Activated naive CD8-positive, alpha-beta T cell treated with anti-CD3 and anti-CD28 coated beads, Interleukin-2, amount 10 ng/mL, durations not matched to agents 7 days and 5 days (primary cell): ENCODE results near the gene SREK1. TPM values are rescaled to one million over a fixed set of nuclear protein-coding genes. Genes with fewer than 3 reads are reported as not detected.
A peak's percentile ranks its signal among the peaks of the same experiment; 100 is the strongest.

Experiments used
- ATAC-seq: fragments of 150-1000 bp; cut with Tn5 transposase; one replicate; pipeline ENCODE4 v1.10.0; 2021; ENCODE audit warnings: low read depth, moderate library complexity
- POLR2A ChIA-PET: fragments of 350-600 bp; sonication (Branson Sonifier 250); formaldehyde crosslinking; loops from one replicate; lab custom pipeline; 2021; ENCODE audit warnings: antibody characterized with exemption; lab: Charles Lee
- DNase-seq: peaks from one replicate; pipeline ENCODE4 v3.0.0; 2021
- H3K27ac Mint-ChIP-seq: one replicate; pipeline ENCODE4 v1.8.0; 2022; ENCODE audit warnings: mild to moderate bottlenecking, mixed read lengths
- H3K27me3 Mint-ChIP-seq: one replicate; pipeline ENCODE4 v1.8.0; 2022; ENCODE audit warnings: mild to moderate bottlenecking, moderate library complexity, mixed read lengths
- H3K36me3 Mint-ChIP-seq: one replicate; pipeline ENCODE4 v1.8.0; 2021; ENCODE audit warnings: mild to moderate bottlenecking, mixed read lengths
- H3K4me1 Mint-ChIP-seq: one replicate; pipeline ENCODE4 v1.8.0; 2021; ENCODE audit warnings: mixed read lengths
- H3K4me3 Mint-ChIP-seq: one replicate; pipeline ENCODE4 v1.8.0; 2022; ENCODE audit warnings: mild to moderate bottlenecking, moderate library complexity, mixed read lengths
- H3K9me3 Mint-ChIP-seq: one replicate; pipeline ENCODE4 v1.8.0; 2021; ENCODE audit warnings: mixed read lengths
- total RNA-seq, 2 experiments: library from RNA; stranded (reverse); gene quantifications; one replicate each; pipeline ENCODE4 v1.2.3, GENCODE V29; 2021

The SREK1 gene
- total RNA-seq, 2 experiments from 2014 or later, result 66.6 to 68.9 TPM

DNA sequence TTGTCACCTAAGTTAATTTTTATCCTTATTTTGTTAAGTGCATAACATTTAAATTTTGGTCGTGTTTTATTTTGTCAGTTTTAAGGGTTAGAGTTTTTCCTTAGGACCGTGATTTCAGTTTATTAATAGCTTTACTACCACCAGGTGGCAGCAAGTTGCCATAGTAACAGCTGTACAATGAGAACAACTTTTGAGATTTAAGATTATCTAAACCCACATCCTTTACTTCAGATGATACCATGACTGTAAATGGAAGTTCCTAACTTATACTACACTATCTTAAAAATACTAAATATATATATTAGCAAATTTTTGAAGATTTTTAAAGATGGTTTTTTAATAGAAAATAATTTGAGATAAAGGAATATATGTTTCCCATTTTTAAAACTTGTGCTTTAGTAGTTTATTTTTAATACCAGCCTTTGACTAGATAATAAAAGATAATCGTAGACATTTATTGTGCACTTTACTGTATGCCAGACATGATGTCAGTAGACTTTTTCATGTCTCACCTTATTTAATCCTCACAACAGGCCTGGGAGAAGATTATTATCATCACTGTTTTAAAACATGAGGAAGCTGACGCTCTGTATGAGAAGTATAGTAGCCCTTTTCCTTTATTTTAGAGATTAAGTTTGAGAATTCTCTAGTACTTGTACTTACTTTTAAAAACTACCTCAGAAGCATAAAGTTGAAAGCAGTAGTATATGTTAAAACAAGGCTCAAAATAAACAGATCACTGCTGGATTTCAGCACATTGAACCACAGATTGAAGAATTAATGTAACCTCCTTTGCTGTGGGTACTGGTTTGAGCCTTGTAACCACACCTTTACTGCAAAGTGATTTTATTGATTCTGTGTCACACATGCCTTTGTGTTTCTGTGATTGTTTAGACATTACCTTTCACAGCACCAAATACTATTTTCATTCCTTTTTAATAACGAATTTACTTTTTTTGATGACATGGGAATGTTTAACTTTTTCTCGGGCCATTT, 27.5 kb downstream of the SREK1 start:
- H3K4me1 Mint-ChIP-seq, result peaks cover 22% of the 10 kb centered on the region
- H3K36me3 Mint-ChIP-seq, result peaks cover 27% of the 10 kb centered on the region
- no peak overlapping the region for H3K4me3 Mint-ChIP-seq
- ATAC-seq (peak; percentile 75), DNase-seq (no peak)
- POLR2A ChIA-PET, result interaction anchor here (1.3 kb wide), 1 partner anchor 246 kb away, joined by 3 read pairs; the partner anchor contains the start of gene ERBIN
- H3K27ac Mint-ChIP-seq, result no peak overlapping the region
- H3K27me3 Mint-ChIP-seq, result no peaks in the 10 kb centered on the region
- no peaks in the 10 kb centered on the region for H3K9me3 Mint-ChIP-seq

DNA sequence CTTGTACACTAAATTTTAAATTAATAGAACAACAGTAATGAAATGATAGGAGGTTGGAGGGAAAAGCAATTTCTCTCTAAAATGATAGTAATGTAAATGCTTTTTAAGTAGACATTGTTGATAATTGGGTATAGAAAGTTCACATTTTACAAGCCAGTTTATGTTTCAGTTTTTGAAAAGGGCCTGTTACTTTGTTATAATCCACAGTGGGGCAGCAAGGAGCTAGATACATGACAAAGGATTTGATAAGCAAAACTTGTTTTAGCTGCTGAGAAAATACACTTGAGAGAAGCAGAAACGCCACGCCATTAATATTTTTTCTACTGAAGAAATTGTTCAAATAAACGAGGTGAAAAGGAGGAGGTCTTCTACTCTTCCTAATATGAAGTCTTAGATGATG, 30.2 kb downstream of the SREK1 start:
- no peak overlapping the region for H3K4me3 Mint-ChIP-seq
- H3K36me3 Mint-ChIP-seq, result peaks cover 42% of the 10 kb centered on the region
- ATAC-seq (no peak), DNase-seq (no peak)
- no peak overlapping the region for H3K27ac Mint-ChIP-seq
- no peaks in the 10 kb centered on the region for H3K27me3 Mint-ChIP-seq
- H3K9me3 Mint-ChIP-seq, result no peaks in the 10 kb centered on the region
- POLR2A ChIA-PET, result no interaction called here
- H3K4me1 Mint-ChIP-seq, result peaks cover 17% of the 10 kb centered on the region

DNA sequence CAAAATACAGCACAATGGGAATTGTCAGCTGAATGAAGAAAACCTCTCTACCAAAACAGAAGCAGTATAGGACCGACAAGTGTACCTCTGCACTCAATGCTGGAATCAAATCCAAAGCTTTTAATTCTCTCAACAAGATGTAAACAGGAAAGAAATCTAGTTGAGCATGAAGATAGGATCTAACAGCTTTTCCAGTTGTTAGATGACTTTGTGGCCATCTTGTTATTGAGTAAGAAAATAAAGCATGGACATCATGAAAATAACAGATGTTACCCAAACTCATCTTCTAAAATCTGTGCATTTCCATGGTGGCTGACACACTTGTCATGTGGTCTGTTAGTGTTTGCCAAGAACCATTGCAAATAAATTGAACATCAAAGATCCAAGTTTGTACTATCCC, 34.7 kb downstream of the SREK1 start:
- H3K36me3 Mint-ChIP-seq, result peaks cover 44% of the 10 kb centered on the region

GRCh38 chr5:66179297-66180051, 35.4 kb downstream of the SREK1 start:
- no peaks in the 10 kb centered on the region for H3K27me3 Mint-ChIP-seq
- ATAC-seq, result no peak
- no peak for DNase-seq
- POLR2A ChIA-PET, result no interaction called here
- no peak overlapping the region for H3K27ac Mint-ChIP-seq
- H3K4me1 Mint-ChIP-seq, result peaks cover 3% of the 10 kb centered on the region
- no peak overlapping the region for H3K4me3 Mint-ChIP-seq
- no peaks in the 10 kb centered on the region for H3K9me3 Mint-ChIP-seq
- H3K36me3 Mint-ChIP-seq, result peaks cover 44% of the 10 kb centered on the region

More for the DNA sequence above, 34.7 kb downstream of the SREK1 start:
- Mint-ChIP-seq H3K9me3 (no peaks in the 10 kb centered on the region), H3K27me3 (no peaks in the 10 kb centered on the region), H3K27ac (no peak overlapping the region), H3K4me1 (peaks cover 5% of the 10 kb centered on the region), H3K4me3 (no peak overlapping the region)
- DNase-seq (no peak), ATAC-seq (no peak)
- POLR2A ChIA-PET, result no interaction called here

DNA sequence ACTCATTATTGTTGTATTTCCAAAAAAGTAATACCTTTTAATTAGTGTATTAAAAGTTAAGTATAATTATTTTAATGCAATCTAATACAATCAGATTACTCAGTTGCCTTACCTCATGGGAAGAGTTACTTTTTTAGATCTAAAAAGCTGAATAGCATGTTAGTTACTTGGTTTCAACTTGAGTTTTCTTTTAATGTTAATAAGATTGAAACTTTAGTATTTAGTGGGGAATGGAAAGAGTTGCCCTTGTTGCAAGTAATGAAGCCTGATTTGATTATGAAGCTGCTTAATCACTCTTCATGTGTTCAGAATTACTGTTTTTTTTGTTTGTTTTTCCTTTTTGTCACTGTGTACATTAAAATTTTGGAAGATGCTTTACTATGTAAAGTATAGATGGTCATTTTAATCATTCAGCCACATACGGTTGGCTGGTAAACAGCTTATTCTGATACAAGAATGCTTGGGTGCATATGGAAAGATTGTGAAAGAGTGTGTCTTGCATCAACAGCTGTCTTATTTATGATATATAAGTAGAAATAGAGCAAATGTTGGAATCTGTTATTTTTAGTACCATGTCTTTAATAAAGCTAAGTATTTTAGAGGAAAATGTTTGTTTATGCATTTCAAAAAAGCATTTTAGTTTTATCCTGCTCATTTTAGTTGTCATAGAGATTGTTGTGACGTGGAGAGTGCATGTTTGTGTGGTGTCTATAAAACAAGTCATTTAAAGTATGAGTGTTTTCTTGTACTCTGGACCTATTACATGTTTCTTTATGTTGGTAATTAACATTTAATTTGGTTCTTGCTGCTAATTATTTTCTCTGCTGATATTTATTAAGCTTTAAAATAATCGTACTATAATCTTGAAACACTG, 36.4 kb downstream of the SREK1 start:
- no peak overlapping the region for H3K4me3 Mint-ChIP-seq

DNA sequence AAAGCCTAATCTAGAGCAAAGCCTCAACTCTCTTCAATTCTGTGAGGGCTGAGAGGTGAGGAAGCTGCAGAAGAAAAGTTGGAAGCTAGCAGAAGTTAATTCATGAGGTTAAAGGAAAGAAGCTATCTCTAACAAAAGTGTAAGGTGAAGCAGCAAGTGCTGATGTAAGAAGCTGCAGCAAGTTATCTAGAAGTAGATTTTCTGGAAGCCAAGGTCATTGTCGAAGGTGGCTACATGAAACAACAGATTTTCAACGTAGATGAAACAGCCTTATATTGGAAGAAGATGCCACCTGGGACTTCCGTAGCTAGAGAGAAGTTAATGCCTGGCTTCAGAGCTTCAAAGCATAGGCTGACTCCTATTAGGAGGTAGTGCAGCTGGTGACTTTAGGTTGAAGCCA, 42.0 kb downstream of the SREK1 start:
- ATAC-seq (no peak), DNase-seq (no peak)
- POLR2A ChIA-PET, result no interaction called here
- no peak overlapping the region for H3K27ac Mint-ChIP-seq
- peaks cover 12% of the 10 kb centered on the region for H3K36me3 Mint-ChIP-seq
- no peak overlapping the region for H3K4me3 Mint-ChIP-seq
- peaks cover 2% of the 10 kb centered on the region for H3K4me1 Mint-ChIP-seq
- no peaks in the 10 kb centered on the region for H3K9me3 Mint-ChIP-seq
- H3K27me3 Mint-ChIP-seq, result no peaks in the 10 kb centered on the region

More for the DNA sequence above, 36.4 kb downstream of the SREK1 start:
- peaks cover 43% of the 10 kb centered on the region for H3K36me3 Mint-ChIP-seq
- POLR2A ChIA-PET, result no interaction called here
- ATAC-seq (no peak), DNase-seq (no peak)
- H3K4me1 Mint-ChIP-seq, result no peaks in the 10 kb centered on the region
- no peak overlapping the region for H3K27ac Mint-ChIP-seq
- no peaks in the 10 kb centered on the region for H3K27me3 Mint-ChIP-seq
- no peaks in the 10 kb centered on the region for H3K9me3 Mint-ChIP-seq

DNA sequence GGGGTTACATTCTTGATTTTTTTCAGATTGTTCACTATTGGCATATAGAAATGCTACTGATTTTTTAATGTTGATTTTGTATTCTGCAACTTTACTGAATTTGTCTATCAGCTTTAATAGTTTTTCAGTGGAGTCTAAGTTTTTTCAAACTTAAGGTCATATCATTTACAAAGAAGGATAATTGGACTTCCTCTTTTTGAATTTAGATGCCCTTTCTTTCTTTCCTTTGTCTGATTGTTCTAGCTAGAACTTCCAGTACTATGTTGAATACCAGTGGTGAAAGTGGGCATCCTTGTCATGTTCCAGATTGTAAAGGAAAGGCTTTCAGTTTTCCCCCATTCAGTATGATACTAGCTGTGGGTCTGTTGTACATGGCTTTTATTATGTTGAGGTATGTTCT, 49.3 kb downstream of the SREK1 start:
- POLR2A ChIA-PET, result no interaction called here
- DNase-seq, result no peak
- no peak overlapping the region for H3K27ac Mint-ChIP-seq
- no peak overlapping the region for H3K4me3 Mint-ChIP-seq
- no peaks in the 10 kb centered on the region for H3K36me3 Mint-ChIP-seq
- H3K9me3 Mint-ChIP-seq, result no peaks in the 10 kb centered on the region
- no peaks in the 10 kb centered on the region for H3K27me3 Mint-ChIP-seq
- no peaks in the 10 kb centered on the region for H3K4me1 Mint-ChIP-seq
- no peak for ATAC-seq

DNA sequence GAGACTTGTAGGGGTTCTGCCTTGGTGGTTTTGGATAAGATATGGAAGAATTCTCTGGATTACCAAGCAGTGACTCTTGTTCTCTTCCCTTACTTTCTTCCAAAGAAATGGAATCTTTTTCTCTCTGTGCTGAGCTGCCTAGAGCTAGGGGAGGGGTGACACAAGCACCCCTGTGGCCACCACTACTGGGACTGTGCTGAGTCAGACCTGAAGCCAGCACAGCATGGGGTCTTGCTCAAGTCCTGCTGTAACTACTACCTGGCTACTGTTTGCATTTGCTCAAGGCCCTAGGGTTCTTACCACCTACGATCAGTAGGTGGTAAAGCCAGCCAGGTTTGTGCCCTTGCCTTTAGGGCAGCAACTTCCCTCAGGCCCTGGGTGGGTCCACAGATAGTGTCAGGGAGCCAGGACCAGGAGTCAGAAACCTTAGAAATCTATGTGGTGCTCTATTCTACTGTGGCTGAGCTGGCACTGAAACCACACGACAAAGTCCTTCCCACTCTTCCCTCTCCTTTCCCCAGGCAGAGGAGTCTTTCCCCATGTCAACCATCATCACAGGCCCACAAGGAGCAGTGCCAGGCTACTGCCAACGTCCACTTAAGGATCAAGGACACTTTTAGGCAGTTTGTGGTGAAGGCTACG, 53.8 kb downstream of the SREK1 start:
- no peak overlapping the region for H3K4me3 Mint-ChIP-seq
- DNase-seq (no peak), ATAC-seq (no peak)
- POLR2A ChIA-PET, result no interaction called here
- H3K27me3 Mint-ChIP-seq, result no peaks in the 10 kb centered on the region
- no peaks in the 10 kb centered on the region for H3K36me3 Mint-ChIP-seq
- no peak overlapping the region for H3K27ac Mint-ChIP-seq
- no peaks in the 10 kb centered on the region for H3K4me1 Mint-ChIP-seq
- H3K9me3 Mint-ChIP-seq, result peaks cover 2% of the 10 kb centered on the region

DNA sequence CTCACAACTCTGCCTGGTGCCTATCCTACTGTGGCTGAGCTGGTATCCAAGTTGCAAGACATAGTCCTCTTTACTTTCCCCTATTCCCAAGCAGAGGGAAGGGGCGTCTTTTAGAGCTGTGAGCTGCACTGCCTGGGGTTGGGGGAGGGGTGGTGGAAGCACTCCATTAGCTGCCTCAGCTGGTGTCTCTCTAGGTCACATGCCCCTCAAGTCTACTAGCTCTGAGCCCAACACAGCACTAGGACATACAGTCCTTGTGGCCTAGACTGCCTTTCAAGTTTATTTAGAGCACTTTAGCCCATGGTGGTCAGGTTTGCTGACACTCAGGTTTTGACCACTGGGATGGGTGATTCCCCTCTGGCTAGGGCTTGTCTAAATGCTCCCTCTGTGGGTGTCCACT, 54.7 kb downstream of the SREK1 start:
- Mint-ChIP-seq H3K4me1 (no peaks in the 10 kb centered on the region), H3K27me3 (no peaks in the 10 kb centered on the region), H3K4me3 (no peak overlapping the region), H3K27ac (no peak overlapping the region), H3K36me3 (no peaks in the 10 kb centered on the region), H3K9me3 (peaks cover 2% of the 10 kb centered on the region)
- no peak for ATAC-seq
- POLR2A ChIA-PET, result no interaction called here
- no peak for DNase-seq

DNA sequence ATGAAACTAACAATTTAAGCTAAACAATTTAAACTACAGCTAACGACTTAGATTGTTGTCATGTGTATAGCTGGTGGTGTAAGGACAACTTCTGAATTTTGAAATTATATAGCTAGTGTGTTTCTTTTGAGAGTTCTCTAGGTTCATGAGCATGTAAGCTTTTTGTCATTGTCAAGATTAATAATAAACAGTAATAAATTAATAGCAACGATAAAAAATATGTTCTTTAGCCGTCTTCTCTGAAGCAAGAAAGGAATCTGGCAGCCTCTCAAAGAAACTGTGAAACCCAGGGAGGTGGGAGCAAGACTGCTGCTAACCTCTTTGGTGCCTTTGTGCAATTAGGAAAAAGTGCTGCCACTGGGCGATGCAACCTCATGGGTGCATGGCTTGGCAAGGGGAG, 59.4 kb downstream of the SREK1 start:
- peaks cover 2% of the 10 kb centered on the region for H3K4me1 Mint-ChIP-seq
- H3K36me3 Mint-ChIP-seq, result no peaks in the 10 kb centered on the region
- H3K27ac Mint-ChIP-seq, result no peak overlapping the region
- ATAC-seq (no peak), DNase-seq (no peak)
- H3K4me3 Mint-ChIP-seq, result no peak overlapping the region
- H3K9me3 Mint-ChIP-seq, result peaks cover 2% of the 10 kb centered on the region
- H3K27me3 Mint-ChIP-seq, result no peaks in the 10 kb centered on the region
- POLR2A ChIA-PET, result interaction anchor here (0.6 kb wide), 1 partner anchor 342 kb away, joined by 3 read pairs; no protein-coding TSS in a partner anchor

GRCh38 chr5:66206465-66206864, 62.4 kb downstream of the SREK1 start:
- H3K27ac Mint-ChIP-seq, result no peak overlapping the region
- no peak overlapping the region for H3K4me3 Mint-ChIP-seq
- POLR2A ChIA-PET, result no interaction called here
- H3K4me1 Mint-ChIP-seq, result peaks cover 2% of the 10 kb centered on the region
- H3K36me3 Mint-ChIP-seq, result no peaks in the 10 kb centered on the region
- no peaks in the 10 kb centered on the region for H3K9me3 Mint-ChIP-seq
- DNase-seq (no peak), ATAC-seq (no peak)
- H3K27me3 Mint-ChIP-seq, result no peaks in the 10 kb centered on the region

DNA sequence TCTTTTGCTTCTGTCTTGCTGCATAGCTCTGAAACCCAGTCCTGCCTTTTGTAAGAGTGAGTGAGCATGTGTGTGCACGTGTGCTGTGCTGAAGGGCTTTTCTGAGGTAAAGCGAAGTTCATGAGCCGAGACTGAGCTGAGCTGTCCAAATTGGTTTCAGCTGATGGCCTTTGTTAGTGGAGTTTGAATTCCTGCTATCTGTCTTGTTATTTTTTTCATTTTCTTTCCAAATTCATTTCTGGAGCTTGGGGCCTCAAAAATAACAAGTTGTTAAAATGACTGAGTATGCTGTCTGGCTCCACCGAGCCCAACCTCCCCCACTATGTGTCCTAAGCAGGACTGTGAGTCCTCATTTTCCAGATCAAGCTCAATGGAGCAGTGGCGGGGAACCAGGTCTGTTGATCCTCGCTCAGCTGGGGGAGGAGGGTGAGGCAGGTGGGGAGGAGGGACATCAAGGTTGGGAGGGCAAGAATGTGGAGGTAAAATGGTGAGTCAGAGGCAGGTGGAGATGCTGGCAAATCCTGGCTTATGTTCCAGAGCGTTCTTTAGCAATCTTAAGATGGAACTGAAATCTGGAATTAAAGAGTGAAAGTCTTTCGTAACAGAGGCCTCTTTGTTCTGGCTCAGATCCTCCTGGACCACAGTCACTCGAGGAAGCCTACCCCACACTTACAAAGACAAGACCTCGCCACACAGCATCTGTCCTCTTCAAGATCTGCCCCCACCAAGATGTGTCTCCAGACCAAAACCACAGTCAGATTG, 63.9 kb downstream of the SREK1 start:
- no peak overlapping the region for H3K27ac Mint-ChIP-seq
- H3K36me3 Mint-ChIP-seq, result no peaks in the 10 kb centered on the region
- H3K4me3 Mint-ChIP-seq, result no peak overlapping the region
- DNase-seq, result no peak
- ATAC-seq, result no peak
- peaks cover 2% of the 10 kb centered on the region for H3K4me1 Mint-ChIP-seq
- POLR2A ChIA-PET, result no interaction called here
- H3K27me3 Mint-ChIP-seq, result no peaks in the 10 kb centered on the region
- H3K9me3 Mint-ChIP-seq, result no peaks in the 10 kb centered on the region
